Measurements from ENCODE around the gene CDC42SE2.
"Not testable (repeated sequence)": the region's sequence is repeated elsewhere in the genome, so short reads cannot be mapped to it uniquely, and the experiment has no call there.

CDC42SE2 gene

GRCh38 chr5:131396630-131397273 is 132.9 kb downstream of the CDC42SE2 start:
- DNase-seq: no peak

DNA sequence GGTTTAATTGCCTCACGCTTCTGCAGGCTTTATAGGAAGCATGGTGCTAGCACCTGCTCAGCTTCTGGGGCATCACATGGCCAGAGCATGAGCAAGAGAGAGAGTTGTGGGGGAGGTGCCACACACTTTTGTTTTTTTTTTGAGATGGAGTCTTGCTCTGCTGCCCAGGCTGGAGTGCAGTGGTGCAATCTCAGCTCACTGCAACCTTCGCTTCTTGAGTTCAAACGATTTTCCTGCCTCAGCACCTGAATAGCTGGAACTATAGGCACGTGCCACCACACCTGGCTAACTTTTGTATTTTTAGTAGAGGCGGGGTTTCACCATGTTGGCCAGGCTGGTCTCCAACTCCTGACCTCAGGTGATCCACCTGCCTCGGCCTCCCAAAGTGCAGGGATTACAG is 135.2 kb downstream of the CDC42SE2 start:
- not testable (repeated sequence) for DNase-seq

- no peak for DNase-seq
Measured at GRCh38 chr5:131400585-131400984, 136.7 kb downstream of the CDC42SE2 start.

DNA sequence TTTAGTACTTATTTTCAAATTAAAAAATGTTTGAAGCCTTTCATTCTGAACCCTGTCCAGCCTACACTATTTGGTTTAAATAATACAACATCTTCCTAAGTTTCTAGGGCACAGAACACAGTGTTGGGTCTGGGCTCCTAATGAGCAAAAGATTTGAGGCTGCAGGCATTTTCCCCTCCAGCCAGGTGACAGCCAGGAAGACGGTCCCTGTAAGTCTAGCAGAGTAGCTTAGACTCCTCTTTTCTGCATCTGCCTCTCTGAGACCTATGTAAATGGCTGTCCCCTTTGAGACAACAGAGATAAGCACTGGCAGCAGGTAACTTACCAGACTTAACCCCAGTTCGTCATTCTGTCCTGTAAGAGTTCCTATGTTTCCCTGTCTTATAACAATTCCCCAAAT is 141.8 kb downstream of the CDC42SE2 start:
- no peak for DNase-seq

GRCh38 chr5:131406076-131406475 is 142.2 kb downstream of the CDC42SE2 start:
- no peak for DNase-seq

GRCh38 chr5:131406975-131407638 is 143.3 kb downstream of the CDC42SE2 start:
- DNase-seq: no peak

GRCh38 chr5:131413605-131414559 is 150.0 kb downstream of the CDC42SE2 start:
- DNase-seq: no peak

DNA sequence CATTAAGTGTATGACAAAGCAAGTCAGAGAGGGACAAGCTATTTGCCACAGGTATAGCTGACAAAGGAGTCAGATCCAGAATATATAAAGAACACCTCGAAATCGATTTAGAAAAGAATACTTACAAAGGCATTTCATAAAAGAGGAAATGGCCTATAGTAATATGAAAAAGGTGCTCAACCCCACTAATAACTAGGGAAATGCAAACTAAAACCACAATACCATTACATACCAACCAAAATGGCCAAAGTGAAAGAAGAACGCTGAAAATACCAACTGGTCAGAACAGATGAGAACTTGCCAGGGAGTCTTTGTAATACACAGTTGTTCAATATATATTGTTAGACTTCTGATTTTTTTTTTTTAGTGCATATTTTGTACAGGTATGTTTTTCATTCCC is 152.9 kb downstream of the CDC42SE2 start:
- no peak for DNase-seq

- no peak for DNase-seq
Measured at GRCh38 chr5:131417240-131417869, 153.5 kb downstream of the CDC42SE2 start.

DNA sequence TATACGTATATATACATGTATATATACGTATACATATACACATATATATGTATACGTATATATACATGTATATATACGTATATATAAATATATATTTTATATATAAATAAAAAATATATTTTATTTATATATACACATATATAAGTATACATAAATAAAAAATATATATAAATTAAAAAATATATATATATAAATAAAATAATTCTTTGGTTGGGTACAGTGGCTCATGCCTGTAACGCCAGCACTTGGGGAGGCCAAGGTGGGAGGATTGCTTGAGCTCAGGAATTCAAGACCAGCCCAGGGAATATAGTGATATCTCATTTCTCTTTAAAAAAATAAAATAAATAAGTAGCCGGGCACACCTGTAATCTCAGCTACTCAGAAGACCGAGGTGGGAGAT is 155.0 kb downstream of the CDC42SE2 start:
- no peak for DNase-seq

DNA sequence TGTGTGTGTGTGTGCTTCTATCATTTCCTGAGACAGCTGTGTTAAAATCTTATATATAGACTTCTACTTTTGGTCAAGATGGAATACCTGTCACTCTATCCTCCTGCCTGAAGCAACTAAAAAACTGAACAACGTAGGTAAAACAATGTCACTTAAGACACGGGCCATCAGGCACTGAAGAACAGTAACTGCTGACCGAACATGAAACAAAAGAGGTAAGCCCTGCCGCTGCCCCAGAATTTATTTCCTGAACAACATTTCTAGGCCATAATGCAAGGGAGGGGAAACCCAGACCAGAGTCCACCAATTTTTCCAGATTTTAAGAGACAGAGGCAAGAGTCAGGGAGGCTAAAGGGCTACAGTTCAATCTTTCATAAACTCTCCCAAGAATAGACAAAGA is 156.0 kb downstream of the CDC42SE2 start:
- no peak for DNase-seq

DNA sequence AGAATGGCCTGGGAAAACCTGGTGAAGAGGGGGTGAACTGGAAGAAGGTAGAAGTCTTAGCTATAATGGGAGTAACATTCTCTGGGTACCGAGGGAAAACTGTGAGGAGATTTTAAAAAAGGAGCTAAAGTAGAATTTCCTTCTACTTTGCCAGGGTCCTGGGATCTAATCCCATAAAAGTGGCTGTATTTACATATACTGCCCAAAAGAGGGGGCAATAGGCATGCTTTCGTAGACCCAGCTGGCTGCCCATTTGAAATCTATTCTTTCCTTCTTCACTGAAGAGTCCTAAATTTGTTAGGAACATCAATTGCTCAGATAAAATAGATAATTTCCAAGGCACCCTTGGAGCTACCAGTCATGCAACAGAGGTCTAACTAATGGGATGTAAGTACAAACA is 159.2 kb downstream of the CDC42SE2 start:
- no peak for DNase-seq

DNA sequence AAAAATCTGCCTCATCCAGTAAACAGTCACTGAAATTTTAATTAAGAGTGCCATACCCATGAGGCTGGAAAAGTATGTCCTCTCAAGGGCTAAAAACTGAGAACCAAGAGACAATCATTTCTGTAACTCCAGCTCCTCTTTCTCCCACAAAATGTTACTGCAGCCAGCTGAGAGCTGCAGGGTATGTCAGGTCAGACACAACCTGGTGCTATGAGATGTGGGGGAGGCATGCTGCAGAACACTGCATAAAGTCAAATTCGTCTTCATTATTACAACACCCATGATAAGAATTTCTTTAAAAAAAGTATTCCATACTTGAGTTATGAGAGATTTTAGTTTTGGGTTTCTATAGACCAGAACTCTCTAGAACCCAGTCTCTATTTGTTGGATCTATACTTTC is 162.2 kb downstream of the CDC42SE2 start:
- DNase-seq: no peak

GRCh38 chr5:131430794-131431193 is 166.9 kb downstream of the CDC42SE2 start:
- DNase-seq: no peak

- DNase-seq: no peak
Measured at GRCh38 chr5:131431794-131432193, 167.9 kb downstream of the CDC42SE2 start.

GRCh38 chr5:131433109-131433508 is 169.3 kb downstream of the CDC42SE2 start:
- no peak for DNase-seq

GRCh38 chr5:131436081-131436480 is 172.2 kb downstream of the CDC42SE2 start:
- DNase-seq: no peak

DNA sequence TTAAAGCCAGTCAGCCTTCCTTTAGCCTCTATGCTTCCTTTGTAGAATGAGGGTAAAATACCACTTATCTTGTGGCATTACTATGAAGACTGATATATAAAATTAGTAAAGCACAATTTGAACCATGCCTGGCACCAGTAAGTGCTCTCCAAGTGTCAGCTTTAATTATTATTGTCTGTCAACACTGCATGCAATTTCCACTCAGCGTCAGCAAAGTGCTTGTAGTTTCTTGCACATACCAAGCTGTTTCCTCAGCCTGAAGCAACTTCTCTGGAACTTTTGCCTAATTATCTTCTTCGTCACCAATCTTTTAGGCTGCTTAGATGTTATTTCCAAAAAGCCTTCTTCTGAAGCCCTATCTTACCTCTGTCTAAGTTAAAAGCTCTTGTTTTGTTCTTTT is 177.3 kb downstream of the CDC42SE2 start:
- no peak for DNase-seq
